Measurements from ENCODE around the gene NPM3.

DNA sequence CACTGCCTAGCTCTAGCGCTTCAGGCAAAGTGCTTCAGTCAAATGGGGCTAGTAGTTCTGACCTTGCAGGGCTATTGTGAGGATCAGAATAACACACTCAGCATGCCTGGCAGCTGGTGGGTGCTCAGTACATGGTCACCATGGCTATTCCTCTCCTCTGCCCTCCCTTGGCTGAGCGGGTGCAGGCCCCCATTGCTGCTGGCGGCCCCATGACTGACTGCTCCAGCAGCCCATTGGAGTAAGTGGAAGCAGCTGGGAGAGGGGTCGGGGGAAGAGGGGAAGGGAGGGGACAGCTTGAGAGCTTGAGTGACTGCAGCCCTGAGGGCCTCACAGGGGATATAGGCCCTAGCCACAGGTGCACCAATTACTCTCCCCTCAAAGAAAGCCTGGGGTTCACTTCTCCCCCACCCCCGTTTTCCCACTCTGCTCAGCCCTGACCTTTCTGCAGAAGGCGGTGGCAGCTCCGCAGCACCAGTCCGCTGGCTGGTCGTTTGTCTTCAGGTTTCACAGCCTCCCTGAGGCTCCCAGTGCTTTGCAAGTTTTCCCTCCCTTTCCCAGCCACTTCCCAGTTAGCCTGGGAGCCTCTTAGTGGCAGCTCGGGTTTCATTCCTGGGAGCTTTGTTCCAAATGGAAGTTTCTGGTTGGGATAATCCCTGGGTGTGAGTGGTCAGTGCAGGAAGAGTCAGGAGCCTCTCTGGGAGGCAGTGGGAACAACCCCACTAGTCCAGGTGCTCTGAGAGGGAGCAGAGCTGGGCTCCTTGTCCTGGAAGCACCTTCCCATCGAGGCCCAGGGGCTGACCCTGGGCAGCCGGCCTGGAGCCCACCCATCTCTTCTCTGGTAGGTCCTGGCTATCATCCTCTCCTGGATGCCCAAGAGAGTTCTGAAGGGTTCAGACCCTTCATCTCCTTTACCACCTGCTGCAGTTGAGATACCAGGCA is 23.7 kb downstream of the NPM3 start:
- no peak for TF ChIP-seq JUND (IDR thresholded peaks at IDR 0.05)
- TF ChIP-seq, protein P1, sequence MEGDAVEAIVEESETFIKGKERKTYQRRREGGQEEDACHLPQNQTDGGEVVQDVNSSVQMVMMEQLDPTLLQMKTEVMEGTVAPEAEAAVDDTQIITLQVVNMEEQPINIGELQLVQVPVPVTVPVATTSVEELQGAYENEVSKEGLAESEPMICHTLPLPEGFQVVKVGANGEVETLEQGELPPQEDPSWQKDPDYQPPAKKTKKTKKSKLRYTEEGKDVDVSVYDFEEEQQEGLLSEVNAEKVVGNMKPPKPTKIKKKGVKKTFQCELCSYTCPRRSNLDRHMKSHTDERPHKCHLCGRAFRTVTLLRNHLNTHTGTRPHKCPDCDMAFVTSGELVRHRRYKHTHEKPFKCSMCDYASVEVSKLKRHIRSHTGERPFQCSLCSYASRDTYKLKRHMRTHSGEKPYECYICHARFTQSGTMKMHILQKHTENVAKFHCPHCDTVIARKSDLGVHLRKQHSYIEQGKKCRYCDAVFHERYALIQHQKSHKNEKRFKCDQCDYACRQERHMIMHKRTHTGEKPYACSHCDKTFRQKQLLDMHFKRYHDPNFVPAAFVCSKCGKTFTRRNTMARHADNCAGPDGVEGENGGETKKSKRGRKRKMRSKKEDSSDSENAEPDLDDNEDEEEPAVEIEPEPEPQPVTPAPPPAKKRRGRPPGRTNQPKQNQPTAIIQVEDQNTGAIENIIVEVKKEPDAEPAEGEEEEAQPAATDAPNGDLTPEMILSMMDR (IDR thresholded peaks at IDR 0.05; ENCODE audit: low read depth, low read length, missing input control): no peak
- TF ChIP-seq, protein P2, sequence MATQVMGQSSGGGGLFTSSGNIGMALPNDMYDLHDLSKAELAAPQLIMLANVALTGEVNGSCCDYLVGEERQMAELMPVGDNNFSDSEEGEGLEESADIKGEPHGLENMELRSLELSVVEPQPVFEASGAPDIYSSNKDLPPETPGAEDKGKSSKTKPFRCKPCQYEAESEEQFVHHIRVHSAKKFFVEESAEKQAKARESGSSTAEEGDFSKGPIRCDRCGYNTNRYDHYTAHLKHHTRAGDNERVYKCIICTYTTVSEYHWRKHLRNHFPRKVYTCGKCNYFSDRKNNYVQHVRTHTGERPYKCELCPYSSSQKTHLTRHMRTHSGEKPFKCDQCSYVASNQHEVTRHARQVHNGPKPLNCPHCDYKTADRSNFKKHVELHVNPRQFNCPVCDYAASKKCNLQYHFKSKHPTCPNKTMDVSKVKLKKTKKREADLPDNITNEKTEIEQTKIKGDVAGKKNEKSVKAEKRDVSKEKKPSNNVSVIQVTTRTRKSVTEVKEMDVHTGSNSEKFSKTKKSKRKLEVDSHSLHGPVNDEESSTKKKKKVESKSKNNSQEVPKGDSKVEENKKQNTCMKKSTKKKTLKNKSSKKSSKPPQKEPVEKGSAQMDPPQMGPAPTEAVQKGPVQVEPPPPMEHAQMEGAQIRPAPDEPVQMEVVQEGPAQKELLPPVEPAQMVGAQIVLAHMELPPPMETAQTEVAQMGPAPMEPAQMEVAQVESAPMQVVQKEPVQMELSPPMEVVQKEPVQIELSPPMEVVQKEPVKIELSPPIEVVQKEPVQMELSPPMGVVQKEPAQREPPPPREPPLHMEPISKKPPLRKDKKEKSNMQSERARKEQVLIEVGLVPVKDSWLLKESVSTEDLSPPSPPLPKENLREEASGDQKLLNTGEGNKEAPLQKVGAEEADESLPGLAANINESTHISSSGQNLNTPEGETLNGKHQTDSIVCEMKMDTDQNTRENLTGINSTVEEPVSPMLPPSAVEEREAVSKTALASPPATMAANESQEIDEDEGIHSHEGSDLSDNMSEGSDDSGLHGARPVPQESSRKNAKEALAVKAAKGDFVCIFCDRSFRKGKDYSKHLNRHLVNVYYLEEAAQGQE (IDR thresholded peaks at IDR 0.05): no peak
- no peak for TF ChIP-seq RXRA (IDR thresholded peaks at IDR 0.05)
- TF ChIP-seq RAD21 (IDR thresholded peaks at IDR 0.05): no peak
- TF ChIP-seq, protein P3, sequence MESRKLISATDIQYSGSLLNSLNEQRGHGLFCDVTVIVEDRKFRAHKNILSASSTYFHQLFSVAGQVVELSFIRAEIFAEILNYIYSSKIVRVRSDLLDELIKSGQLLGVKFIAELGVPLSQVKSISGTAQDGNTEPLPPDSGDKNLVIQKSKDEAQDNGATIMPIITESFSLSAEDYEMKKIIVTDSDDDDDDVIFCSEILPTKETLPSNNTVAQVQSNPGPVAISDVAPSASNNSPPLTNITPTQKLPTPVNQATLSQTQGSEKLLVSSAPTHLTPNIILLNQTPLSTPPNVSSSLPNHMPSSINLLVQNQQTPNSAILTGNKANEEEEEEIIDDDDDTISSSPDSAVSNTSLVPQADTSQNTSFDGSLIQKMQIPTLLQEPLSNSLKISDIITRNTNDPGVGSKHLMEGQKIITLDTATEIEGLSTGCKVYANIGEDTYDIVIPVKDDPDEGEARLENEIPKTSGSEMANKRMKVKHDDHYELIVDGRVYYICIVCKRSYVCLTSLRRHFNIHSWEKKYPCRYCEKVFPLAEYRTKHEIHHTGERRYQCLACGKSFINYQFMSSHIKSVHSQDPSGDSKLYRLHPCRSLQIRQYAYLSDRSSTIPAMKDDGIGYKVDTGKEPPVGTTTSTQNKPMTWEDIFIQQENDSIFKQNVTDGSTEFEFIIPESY (IDR thresholded peaks at IDR 0.05): no peak
